ENCODE results near the gene THBS2. TPM values are rescaled to one million over a fixed set of nuclear protein-coding genes. Genes with fewer than 3 reads are reported as not detected.

THBS2 gene
- total and polyA plus RNA-seq, 2 of the 8 experiments (the other 6 are each of a cell fraction or from before 2014, with no cell fraction given), result 11.0 to 22.5 TPM

GRCh38 chr6:169265486-169266131 is 12.0 kb upstream of the THBS2 start (continued):
- TF ChIP-seq CHD7 (IDR thresholded peaks at IDR 0.05; ENCODE audit: insufficient replicate concordance, low read length), result no peak
- TF ChIP-seq MAX (IDR thresholded peaks at IDR 0.05), result no peak
- no peak for TF ChIP-seq EP300 (IDR thresholded peaks at IDR 0.05; ENCODE audit: borderline replicate concordance in 1 of 2, low read depth in 2 of 2, low read length in 2 of 2)
- no peak for TF ChIP-seq FOSL1 (IDR thresholded peaks at IDR 0.05; ENCODE audit: insufficient read depth, low read depth, low read length)
- TF ChIP-seq SAP30 (IDR thresholded peaks at IDR 0.05; ENCODE audit: insufficient read depth, insufficient replicate concordance, low read length), result no peak
- TF ChIP-seq E2F6 (IDR thresholded peaks at IDR 0.05), result no peak
- no peak for TF ChIP-seq CHD2 (IDR thresholded peaks at IDR 0.05; ENCODE audit: low read length)

All from H1 (cell line).